ENCODE measurements around the gene SH3GLB2. TPM values are rescaled to one million over a fixed set of nuclear protein-coding genes. Genes with fewer than 3 reads are reported as not detected.

SH3GLB2 gene
- total and polyA plus RNA-seq, 2 of the 8 experiments (the other 6 are each of a cell fraction or from before 2014, with no cell fraction given): 52.7 to 79.9 TPM

DNA sequence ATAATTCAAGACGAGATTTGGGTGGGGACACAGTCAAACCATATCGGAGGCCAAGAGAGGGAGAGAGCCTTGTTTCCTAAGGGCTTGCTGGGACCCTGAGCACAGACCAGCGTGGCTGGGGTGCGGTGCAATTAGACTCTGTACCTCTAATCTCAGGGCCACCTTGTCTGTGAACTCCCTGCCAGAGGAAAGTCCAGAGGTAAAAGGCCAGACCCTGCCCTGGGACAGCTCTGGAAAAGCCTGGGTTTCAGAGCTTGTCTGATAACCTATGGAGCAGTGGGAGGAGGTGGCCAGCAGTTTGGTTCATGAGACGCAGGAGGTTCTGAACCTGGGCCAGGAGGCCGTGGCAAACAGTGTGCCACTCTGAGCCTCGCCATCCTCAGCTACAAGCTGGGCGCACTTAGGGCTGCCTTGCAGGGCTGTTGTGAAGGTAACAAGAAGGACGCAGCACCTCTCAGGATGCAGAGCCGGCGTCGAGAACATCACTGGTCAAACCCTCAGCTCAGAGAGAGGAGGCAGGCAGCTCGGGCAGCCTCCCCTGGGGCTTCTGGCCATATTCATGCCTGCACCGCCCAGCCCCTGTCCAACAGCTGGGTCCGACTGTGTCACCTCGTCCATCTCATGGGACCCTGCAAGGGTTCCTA lies 48.0 kb upstream of the SH3GLB2 start (continued):
- TF ChIP-seq KDM4A (IDR thresholded peaks at IDR 0.05; ENCODE audit: low read depth, low read length, severe bottlenecking) (no peak), SP4 (IDR thresholded peaks at IDR 0.05; ENCODE audit: low read length) (no peak), JUN (IDR thresholded peaks at IDR 0.05; ENCODE audit: low read depth, low read length) (no peak), HDAC6 (IDR thresholded peaks at IDR 0.05; ENCODE audit: low read depth, low read length) (no peak), SIN3A (conservative IDR thresholded peaks at IDR 0.05 in 1 of 2, IDR thresholded peaks at IDR 0.05 in 1 of 2; ENCODE audit: low read depth in 1 of 2, low read length in 2 of 2) (no peak)
- TF ChIP-seq, protein P1, sequence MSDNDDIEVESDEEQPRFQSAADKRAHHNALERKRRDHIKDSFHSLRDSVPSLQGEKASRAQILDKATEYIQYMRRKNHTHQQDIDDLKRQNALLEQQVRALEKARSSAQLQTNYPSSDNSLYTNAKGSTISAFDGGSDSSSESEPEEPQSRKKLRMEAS (IDR thresholded peaks at IDR 0.05): no peak
